HepG2 (cell line): ENCODE measurements around the gene ASTE1. TPM values are rescaled to one million over a fixed set of nuclear protein-coding genes. Genes with fewer than 3 reads are reported as not detected.

Source experiments
- ASH2L ChIP-seq: fragments of 300-600, 200-600 bp; sonication (generic); IDR thresholded peaks from 2 replicates; pipeline ENCODE4 v1.7.0; 2017; ENCODE audit warnings: low read depth, mild to moderate bottlenecking, moderate library complexity, mixed read lengths, low read length; ENCODE audit not compliant: insufficient read length
- CTCF ChIP-seq: sonication (generic); formaldehyde crosslinking; IDR thresholded peaks from 2 replicates; pipeline ENCODE4 v1.5.0; 2020; ENCODE audit warnings: mild to moderate bottlenecking, missing genetic modification reagents, moderate library complexity
- E2F5 ChIP-seq: sonication (generic); formaldehyde crosslinking; conservative IDR thresholded peaks from 2 replicates; pipeline ENCODE4 v1.4.0; 2020; ENCODE audit warnings: missing genetic modification reagents
- ERF ChIP-seq: IDR thresholded peaks from 2 replicates; pipeline ENCODE4 v1.6.1; 2018; ENCODE audit warnings: missing biosample characterization, missing genetic modification reagents
- HNRNPLL ChIP-seq: fragments of 200-400 bp; formaldehyde crosslinking; IDR thresholded peaks from 2 replicates; pipeline ENCODE4 v1.6.1; 2017; ENCODE audit warnings: mild to moderate bottlenecking, low read depth, low read length; ENCODE audit not compliant: poor library complexity, severe bottlenecking
- LCORL ChIP-seq, 2 experiments: fragments of 450-650 bp in 1 of 2; sonication (generic) in 1 of 2; formaldehyde crosslinking in 1 of 2; IDR thresholded peaks; 2 replicates each; pipeline versions ENCODE4 v1.5.0 to v1.6.1; 2017 to 2020; ENCODE audit warnings: antibody characterized with exemption in 1 of 2, missing genetic modification reagents in 1 of 2
- MTA3 ChIP-seq: sonication (generic); formaldehyde crosslinking; IDR thresholded peaks from 2 replicates; pipeline ENCODE4 v1.4.0; 2020; ENCODE audit warnings: missing genetic modification reagents
- NONO ChIP-seq, 2 experiments: fragments of 450-650 bp in 1 of 2; sonication (generic) in 1 of 2; formaldehyde crosslinking in 1 of 2; IDR thresholded peaks in 1 of 2; conservative IDR thresholded peaks in 1 of 2; 2 replicates each; pipeline versions ENCODE4 v1.6.1 to v1.8.0; 2017 to 2022; ENCODE audit warnings: mild to moderate bottlenecking in 1 of 2, missing genetic modification reagents in 1 of 2, moderate library complexity in 1 of 2
- NR2C2 ChIP-seq: sonication (generic); formaldehyde crosslinking; IDR thresholded peaks from 2 replicates; pipeline ENCODE4 v1.4.0; 2020; ENCODE audit warnings: missing genetic modification reagents, mild to moderate bottlenecking, moderate library complexity, borderline replicate concordance
- NR2F1 ChIP-seq, 2 experiments: fragments of 450-650 bp in 1 of 2; formaldehyde crosslinking in 1 of 2; IDR thresholded peaks; 2 replicates each; pipeline versions ENCODE4 v1.5.0 to v1.6.1; 2016 to 2020; ENCODE audit warnings: mild to moderate bottlenecking in 1 of 2, missing compliant biosample characterization in 1 of 2, missing genetic modification reagents in 1 of 2, moderate library complexity in 1 of 2
- POLR2AphosphoS2 ChIP-seq: IDR thresholded peaks from 2 replicates; pipeline ENCODE4 v1.6.1; 2011; ENCODE audit warnings: low read depth, low read length, improper control_type of control experiment
- SNAPC4 ChIP-seq: sonication (generic); formaldehyde crosslinking; IDR thresholded peaks from 2 replicates; pipeline ENCODE4 v1.4.0; 2020; ENCODE audit warnings: mild to moderate bottlenecking, missing genetic modification reagents
- TRIM24 ChIP-seq: sonication (generic); formaldehyde crosslinking; IDR thresholded peaks from 2 replicates; pipeline ENCODE4 v1.8.0; 2022; ENCODE audit warnings: mild to moderate bottlenecking, missing genetic modification reagents
- ZFP1 ChIP-seq: IDR thresholded peaks from 2 replicates; pipeline ENCODE4 v1.6.1; 2016
- ZFP90 ChIP-seq: sonication (generic); formaldehyde crosslinking; IDR thresholded peaks from 2 replicates; pipeline ENCODE4 v1.8.0; 2022; ENCODE audit warnings: missing genetic modification reagents, mild to moderate bottlenecking, inconsistent platforms, borderline replicate concordance
- polyA plus RNA-seq, 8 experiments: library from polyadenylated mRNA; depleted of rRNA in 3 of 8; stranded (reverse) in 7 of 8; unstranded in 1 of 8; fragments of >200 nt; fragmentation: Illumina TruSeq in 4 of 8; extraction: Trizol in 4 of 8; gene quantifications; 2 replicates each; pipeline versions ENCODE4 v1.2.1 to v1.2.3, GENCODE V29; 2011 to 2016; ENCODE audit warnings: low read depth in 4 of 8, missing spikeins in 1 of 8, mixed read lengths in 1 of 8; ENCODE audit not compliant: insufficient read depth in 1 of 8
- total RNA-seq, 5 experiments: library from RNA; depleted of rRNA; stranded (reverse); fragments of >200 nt; fragmentation: Illumina TruSeq; extraction: Trizol; gene quantifications; 2 replicates each; pipeline ENCODE4 v1.2.3, GENCODE V29; 2016; ENCODE audit warnings: low read depth in 1 of 5
- TF ChIP-seq, protein P1 (sequence below): sonication (generic); formaldehyde crosslinking; IDR thresholded peaks from 2 replicates; pipeline ENCODE4; 2020; ENCODE audit warnings: missing genetic modification reagents, mild to moderate bottlenecking, borderline replicate concordance

Gene ASTE1
- total and polyA plus RNA-seq, 2 of the 13 experiments (the other 11 are each of a cell fraction or from before 2014, with no cell fraction given), result 4.0 to 7.9 TPM

DNA sequence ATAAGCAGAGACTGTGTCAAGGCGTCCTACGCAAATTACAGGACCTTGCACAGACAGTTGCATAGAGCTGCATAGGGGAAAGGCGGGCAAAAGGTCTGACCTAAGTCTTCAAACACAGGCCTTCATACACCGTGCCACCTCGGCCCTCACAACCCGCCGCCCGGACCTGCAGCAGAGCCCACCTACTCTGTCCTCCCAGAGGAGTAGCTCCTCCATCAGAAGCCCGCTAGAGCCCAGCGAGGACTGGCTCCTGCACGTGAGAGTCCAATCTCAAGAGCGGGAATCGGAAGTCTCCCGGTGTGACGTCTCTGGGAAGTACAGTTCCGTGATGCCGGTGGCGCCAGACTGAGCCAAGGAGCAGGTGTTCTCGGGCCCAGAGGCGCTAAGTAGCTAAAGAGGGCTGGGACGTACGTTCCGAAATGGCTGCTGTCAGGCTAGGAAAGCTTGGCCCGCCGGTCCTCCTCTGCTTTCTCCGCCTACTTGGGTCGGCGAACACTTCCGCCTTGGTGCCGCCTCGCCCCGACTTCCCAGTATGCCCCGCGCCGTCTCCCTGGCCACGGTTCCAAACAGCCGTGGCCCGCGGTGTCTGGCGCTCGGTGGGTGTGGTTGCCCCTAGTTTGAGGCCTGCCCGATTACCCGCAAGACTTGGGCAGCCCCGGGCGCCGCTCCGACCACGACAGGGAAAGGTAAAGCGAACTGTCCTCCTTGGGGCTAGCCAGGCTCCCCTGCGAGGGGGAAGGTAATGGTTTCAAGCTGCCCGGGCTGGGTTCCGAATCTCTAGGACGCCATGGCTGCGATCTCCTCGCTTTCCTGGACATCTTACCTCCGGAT, at the start of gene ASTE1, which contains the start of gene NEK11 (continued):
- TF ChIP-seq E2F5 (peak; percentile 52; the same call in 1 of the 2 replicates), NR2F1 (CRISPR knock-in tag; IDR thresholded peaks at IDR 0.05) (no peak), NR2C2 (CRISPR knock-in tag) (peak; percentile 85), POLR2AphosphoS2 (no peak), TRIM24 (CRISPR knock-in tag) (no peak), CTCF (CRISPR knock-in tag) (peak; percentile 15; the same call in 1 of the 2 replicates), HNRNPLL (peak; percentile 55), NONO (IDR thresholded peaks at IDR 0.05) (no peak), NONO (CRISPR knock-in tag; conservative IDR thresholded peaks at IDR 0.05) (0 out of 2 replicates have a peak, but pooled peaks have one; percentile 31), MTA3 (CRISPR knock-in tag) (no peak), ASH2L (peak; percentile 60), ZFP90 (CRISPR knock-in tag) (peak; percentile 19; the same call in 1 of the 2 replicates), LCORL (IDR thresholded peaks at IDR 0.05) (no peak), LCORL (CRISPR knock-in tag; IDR thresholded peaks at IDR 0.05) (no peak), ZFP1 (0 out of 2 replicates have a peak, but pooled peaks have one; percentile 51), ERF (CRISPR knock-in tag) (peak; percentile 80), SNAPC4 (CRISPR knock-in tag) (0 out of 2 replicates have a peak, but pooled peaks have one; percentile 37)
- TF ChIP-seq, protein P1, sequence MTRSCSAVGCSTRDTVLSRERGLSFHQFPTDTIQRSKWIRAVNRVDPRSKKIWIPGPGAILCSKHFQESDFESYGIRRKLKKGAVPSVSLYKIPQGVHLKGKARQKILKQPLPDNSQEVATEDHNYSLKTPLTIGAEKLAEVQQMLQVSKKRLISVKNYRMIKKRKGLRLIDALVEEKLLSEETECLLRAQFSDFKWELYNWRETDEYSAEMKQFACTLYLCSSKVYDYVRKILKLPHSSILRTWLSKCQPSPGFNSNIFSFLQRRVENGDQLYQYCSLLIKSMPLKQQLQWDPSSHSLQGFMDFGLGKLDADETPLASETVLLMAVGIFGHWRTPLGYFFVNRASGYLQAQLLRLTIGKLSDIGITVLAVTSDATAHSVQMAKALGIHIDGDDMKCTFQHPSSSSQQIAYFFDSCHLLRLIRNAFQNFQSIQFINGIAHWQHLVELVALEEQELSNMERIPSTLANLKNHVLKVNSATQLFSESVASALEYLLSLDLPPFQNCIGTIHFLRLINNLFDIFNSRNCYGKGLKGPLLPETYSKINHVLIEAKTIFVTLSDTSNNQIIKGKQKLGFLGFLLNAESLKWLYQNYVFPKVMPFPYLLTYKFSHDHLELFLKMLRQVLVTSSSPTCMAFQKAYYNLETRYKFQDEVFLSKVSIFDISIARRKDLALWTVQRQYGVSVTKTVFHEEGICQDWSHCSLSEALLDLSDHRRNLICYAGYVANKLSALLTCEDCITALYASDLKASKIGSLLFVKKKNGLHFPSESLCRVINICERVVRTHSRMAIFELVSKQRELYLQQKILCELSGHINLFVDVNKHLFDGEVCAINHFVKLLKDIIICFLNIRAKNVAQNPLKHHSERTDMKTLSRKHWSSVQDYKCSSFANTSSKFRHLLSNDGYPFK (CRISPR knock-in tag), result peak; percentile 98
